ENCODE results near the gene CYTH2.

GRCh38 chr19:48461651-48461981, 7.6 kb upstream of the CYTH2 start:
- TF ChIP-seq PATZ1 (CRISPR knock-in tag; IDR thresholded peaks at IDR 0.05; ENCODE audit: borderline replicate concordance) (no peak), TSHZ2 (CRISPR knock-in tag; IDR thresholded peaks at IDR 0.05) (no peak), ZNF70 (CRISPR knock-in tag; IDR thresholded peaks at IDR 0.05) (no peak), ZFP3 (CRISPR knock-in tag; IDR thresholded peaks at IDR 0.05) (no peak), ZFP30 (CRISPR knock-in tag; IDR thresholded peaks at IDR 0.05) (no peak), ZNF565 (CRISPR knock-in tag; conservative IDR thresholded peaks at IDR 0.05; ENCODE audit: low read depth) (no peak), CSRNP3 (CRISPR knock-in tag; IDR thresholded peaks at IDR 0.05) (no peak), ARNTL (CRISPR knock-in tag; IDR thresholded peaks at IDR 0.05; ENCODE audit: borderline replicate concordance, low read depth) (no peak), POU6F1 (CRISPR knock-in tag; IDR thresholded peaks at IDR 0.05; ENCODE audit: borderline replicate concordance, low read depth) (no peak), TOX (CRISPR knock-in tag; IDR thresholded peaks at IDR 0.05; ENCODE audit: borderline replicate concordance) (no peak), PPARA (CRISPR knock-in tag; IDR thresholded peaks at IDR 0.05; ENCODE audit: borderline replicate concordance) (no peak)
